Colonic mucosa (tissue), 4 donors: ENCODE results near the gene NRGN. TPM values are rescaled to one million over a fixed set of nuclear protein-coding genes. Genes with fewer than 3 reads are reported as not detected.
"Not testable (repeated sequence)": the region's sequence is repeated elsewhere in the genome, so short reads cannot be mapped to it uniquely, and the experiment has no call there.

Experiments used
- DNase-seq: peaks from one replicate; pipeline ENCODE4 v3.0.0-alpha.2; 2020
- H3K27ac ChIP-seq: fragments of 200-600 bp; one replicate; pipeline ENCODE4 v1.8.0; 2021
- H3K27me3 ChIP-seq: fragments of 200-600 bp; one replicate; pipeline ENCODE4 v1.8.0; 2021
- H3K36me3 ChIP-seq: fragments of 200-600 bp; one replicate; pipeline ENCODE4 v1.8.0; 2021
- H3K4me1 ChIP-seq: fragments of 200-600 bp; one replicate; pipeline ENCODE4 v1.8.0; 2021; ENCODE audit warnings: mild to moderate bottlenecking
- H3K4me3 ChIP-seq: fragments of 200-600 bp; one replicate; pipeline ENCODE4 v1.8.0; 2021
- H3K9ac ChIP-seq, 2 donors: one replicate each; pipeline ENCODE4 v1.7.0; 2013; ENCODE audit warnings: control low read depth in 2 of 2, low read depth in 2 of 2, low read length in 2 of 2
- H3K9me3 ChIP-seq: fragments of 200-600 bp; one replicate; pipeline ENCODE4 v1.8.0; 2021
- intact Hi-C: fragments of 100-400 bp; cut with DNase I; formaldehyde crosslinking; loops from one replicate; pipeline ENCODE4 v1.14.1; 2022
- total RNA-seq, 2 donors: library from RNA; stranded (reverse); fragmentation: NEBNext Ultra II Directional in 1 of 2; extraction: Animal tissue kit (Norgen Biotek cat#: 25700) in 1 of 2; gene quantifications; one replicate each; pipeline ENCODE4 v1.2.1, GENCODE V29; 2021
- TF ChIP-seq, protein P1 (sequence below): fragments of 200-600 bp; IDR thresholded peaks from one replicate; pipeline ENCODE4 v1.8.0; 2022; ENCODE audit warnings: antibody characterized with exemption, mild to moderate bottlenecking
- donor health status: healthy.
- donor health status: DM: no; HTN: no; CAD: no.
- donor health status: DM: no; HTN: no; CAD: no.

The NRGN gene
- total RNA-seq, 2 donors from 2014 or later = 3.1 to 11.1 TPM

DNA sequence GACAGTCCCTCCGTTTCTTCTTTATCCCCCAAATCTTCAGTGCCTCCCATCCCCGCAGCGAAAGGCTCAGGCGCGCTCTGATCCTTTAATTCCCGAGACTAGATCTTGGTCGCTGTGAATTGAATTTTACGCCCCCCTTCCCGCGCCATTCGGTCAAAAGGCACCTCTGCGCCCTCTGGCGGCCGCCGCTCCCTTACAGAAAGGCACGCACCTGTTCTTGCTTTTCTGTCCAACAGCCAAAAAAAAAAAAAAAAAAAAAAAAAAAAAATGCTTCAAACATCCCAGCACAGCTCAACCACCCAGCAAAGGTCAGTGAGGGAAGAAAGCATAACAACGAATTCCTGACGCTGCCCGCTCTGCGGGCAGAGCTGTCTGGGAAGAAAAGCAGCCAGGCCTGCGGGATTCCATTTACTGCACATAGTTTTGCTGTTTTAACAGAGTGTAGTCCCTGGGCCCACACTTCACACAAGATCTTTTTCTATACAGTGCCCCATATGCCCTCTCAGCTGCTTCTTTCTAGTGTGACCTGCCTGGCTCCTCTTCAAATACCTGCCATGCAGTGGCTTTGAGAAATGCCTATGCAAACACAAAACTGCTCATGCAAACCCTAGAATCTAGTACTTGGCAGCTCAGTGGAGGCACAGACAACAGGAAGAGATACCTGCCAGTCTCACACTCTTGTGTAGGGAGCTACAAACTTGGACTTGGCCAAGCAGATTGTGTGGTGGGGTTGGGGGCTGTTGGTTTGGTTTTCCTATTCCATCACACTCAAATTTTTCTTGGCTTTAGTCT is 23.6 kb downstream of the NRGN start:
- peaks cover 7% of the 10 kb centered on the region for H3K4me1 ChIP-seq
- peak overlapping the region; percentile 59 for H3K4me3 ChIP-seq
- TF ChIP-seq, protein P1, sequence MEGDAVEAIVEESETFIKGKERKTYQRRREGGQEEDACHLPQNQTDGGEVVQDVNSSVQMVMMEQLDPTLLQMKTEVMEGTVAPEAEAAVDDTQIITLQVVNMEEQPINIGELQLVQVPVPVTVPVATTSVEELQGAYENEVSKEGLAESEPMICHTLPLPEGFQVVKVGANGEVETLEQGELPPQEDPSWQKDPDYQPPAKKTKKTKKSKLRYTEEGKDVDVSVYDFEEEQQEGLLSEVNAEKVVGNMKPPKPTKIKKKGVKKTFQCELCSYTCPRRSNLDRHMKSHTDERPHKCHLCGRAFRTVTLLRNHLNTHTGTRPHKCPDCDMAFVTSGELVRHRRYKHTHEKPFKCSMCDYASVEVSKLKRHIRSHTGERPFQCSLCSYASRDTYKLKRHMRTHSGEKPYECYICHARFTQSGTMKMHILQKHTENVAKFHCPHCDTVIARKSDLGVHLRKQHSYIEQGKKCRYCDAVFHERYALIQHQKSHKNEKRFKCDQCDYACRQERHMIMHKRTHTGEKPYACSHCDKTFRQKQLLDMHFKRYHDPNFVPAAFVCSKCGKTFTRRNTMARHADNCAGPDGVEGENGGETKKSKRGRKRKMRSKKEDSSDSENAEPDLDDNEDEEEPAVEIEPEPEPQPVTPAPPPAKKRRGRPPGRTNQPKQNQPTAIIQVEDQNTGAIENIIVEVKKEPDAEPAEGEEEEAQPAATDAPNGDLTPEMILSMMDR = peak; percentile 80
- peak overlapping the region; percentile 77 for H3K27ac ChIP-seq
- peak; percentile 94 for DNase-seq
- H3K36me3 ChIP-seq = no peaks in the 10 kb centered on the region
- H3K9me3 ChIP-seq = no peaks in the 10 kb centered on the region
- intact Hi-C loops = loop anchor here (2.0 to 10.0 kb wide), 2 partner anchors 71 to 95 kb away; no protein-coding TSS in a partner anchor
- H3K27me3 ChIP-seq = peaks cover 19% of the 10 kb centered on the region
- H3K9ac ChIP-seq = peak overlapping the region; percentile 64 to 90

DNA sequence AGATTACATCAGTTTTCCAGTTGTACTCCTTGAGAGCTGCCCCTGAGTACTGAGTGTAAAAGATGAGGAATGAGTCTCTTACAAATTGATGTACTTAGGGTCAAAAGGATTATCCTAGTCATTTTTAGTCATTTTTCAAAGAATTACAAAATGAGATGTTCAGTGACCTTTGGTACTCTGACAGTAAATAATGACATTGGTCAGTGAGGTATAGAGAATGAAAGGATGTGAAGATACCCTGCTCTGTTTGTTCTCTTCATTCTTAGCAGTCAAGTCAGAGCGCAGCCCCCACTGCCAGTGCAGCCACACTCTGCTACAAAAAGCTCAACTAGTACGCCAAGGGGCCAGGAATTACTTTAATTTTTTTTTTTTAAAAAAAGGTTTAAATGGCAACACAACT is 26.4 kb downstream of the NRGN start:
- Histone ChIP-seq H3K4me1 (no peaks in the 10 kb centered on the region), H3K36me3 (no peaks in the 10 kb centered on the region), H3K27ac (no peak overlapping the region), H3K27me3 (no peaks in the 10 kb centered on the region), H3K9me3 (no peaks in the 10 kb centered on the region), H3K9ac (no peak overlapping the region), H3K4me3 (no peak overlapping the region)
- TF ChIP-seq, protein P1 = no peak
- DNase-seq = no peak
- intact Hi-C loops = loop anchor here (10.0 kb wide), 1 partner anchor 69 kb away; no protein-coding TSS in a partner anchor

DNA sequence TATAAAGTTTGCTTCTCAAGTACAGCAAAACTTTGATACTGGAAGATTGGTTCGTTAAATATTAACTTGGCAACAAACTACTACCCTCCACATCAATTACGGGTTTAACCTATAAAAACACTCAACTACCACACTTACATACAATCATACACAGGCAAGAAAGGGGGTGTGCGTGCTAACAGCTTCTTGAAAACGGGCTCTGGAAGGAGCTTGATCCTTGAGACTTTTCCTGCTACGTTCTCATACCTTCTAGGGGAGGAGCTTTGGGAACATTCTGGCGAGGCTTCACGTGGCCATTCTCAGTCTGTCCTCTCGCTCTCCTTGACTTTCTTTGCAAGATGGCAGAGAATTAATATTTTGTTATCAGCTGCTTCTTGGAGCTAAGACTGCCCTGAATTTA is 29.2 kb downstream of the NRGN start:
- peak overlapping the region; percentile 13 for H3K27ac ChIP-seq
- intact Hi-C loops = loop anchor here (10.0 kb wide), 1 partner anchor 66 kb away; no protein-coding TSS in a partner anchor

DNA sequence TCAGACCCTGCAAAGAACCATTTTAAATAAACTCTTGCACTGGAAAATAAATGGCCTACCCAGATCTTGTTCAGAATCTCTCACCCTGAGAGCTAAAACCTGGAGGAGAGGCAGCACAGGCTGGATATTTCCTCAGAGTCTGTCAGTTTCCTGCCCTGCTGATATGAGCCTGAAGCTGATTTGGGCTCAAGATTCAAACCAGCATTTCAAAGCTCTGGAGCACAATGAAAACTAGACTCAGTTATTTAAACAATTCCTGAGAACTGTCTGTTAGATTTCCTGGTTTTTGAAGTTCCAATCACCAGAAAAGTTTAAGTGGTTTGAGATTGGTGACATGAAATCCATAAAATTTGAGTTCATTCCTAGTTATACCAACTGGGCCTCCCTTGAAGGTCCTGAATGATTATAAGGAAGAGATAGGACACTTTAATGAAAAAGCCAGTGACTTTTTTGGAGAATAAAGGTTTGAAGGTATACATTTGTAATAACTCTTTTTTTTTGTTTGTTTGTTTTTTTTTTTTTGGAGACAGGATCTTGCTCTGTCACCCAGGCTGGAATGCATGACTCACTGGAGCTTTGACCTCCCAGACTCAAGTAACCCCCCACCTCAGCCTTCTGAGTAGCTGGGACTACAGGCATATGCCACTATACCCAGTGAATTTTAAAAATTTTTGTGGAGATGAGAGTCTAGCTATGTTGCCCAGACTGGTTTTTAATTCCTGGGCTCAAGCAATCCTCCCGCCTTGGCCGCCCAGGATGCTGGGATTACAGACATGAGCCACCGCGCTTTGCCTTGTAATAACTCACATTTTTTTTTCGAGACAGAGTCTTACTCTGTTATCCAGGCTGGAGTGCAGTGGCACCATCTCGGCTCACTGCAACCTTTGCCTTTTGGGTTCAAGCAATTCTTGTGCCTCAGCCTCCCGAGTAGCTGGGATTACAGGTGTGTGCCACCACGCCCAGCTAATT is 30.3 kb downstream of the NRGN start:
- Histone ChIP-seq H3K27ac (peak overlapping the region; percentile 13), H3K27me3 (no peaks in the 10 kb centered on the region), H3K9ac (no peak overlapping the region), H3K4me3 (no peak overlapping the region), H3K36me3 (no peaks in the 10 kb centered on the region), H3K4me1 (no peaks in the 10 kb centered on the region), H3K9me3 (no peaks in the 10 kb centered on the region)
- DNase-seq = no peak
- TF ChIP-seq, protein P1 = no peak
- intact Hi-C loops = loop anchor here (10.0 kb wide), 1 partner anchor 65 kb away; no protein-coding TSS in a partner anchor

More for the DNA sequence above, 29.2 kb downstream of the NRGN start:
- peak; percentile 74 for DNase-seq
- no peaks in the 10 kb centered on the region for H3K9me3 ChIP-seq
- H3K36me3 ChIP-seq = no peaks in the 10 kb centered on the region
- TF ChIP-seq, protein P1 = no peak
- H3K4me3 ChIP-seq = no peak overlapping the region
- H3K27me3 ChIP-seq = no peaks in the 10 kb centered on the region
- no peaks in the 10 kb centered on the region for H3K4me1 ChIP-seq
- peak overlapping the region in 1 of 2 donors; percentile 43 for H3K9ac ChIP-seq

DNA sequence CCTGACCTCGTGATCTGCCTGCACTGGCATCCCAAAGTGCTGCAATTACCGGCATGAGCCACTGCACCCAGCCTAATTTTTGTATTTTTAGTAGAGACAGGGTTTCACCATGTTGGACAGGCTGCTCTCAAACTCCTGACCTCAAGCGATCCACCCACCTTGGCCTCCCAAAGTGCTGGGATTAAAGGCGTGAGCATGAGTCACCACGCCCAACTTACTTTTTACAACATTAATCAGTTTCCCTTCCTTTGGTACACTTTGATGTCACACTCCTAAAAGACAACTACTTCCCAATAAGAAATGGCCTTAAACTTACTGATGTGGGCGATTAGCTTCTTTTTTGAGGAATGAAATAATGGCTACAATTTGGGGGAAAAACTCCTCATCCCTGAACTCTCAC is 31.2 kb downstream of the NRGN start:
- H3K36me3 ChIP-seq, DNase-seq, H3K9me3 ChIP-seq, H3K4me3 ChIP-seq, H3K27ac ChIP-seq, H3K9ac ChIP-seq, H3K4me1 ChIP-seq, H3K27me3 ChIP-seq, intact Hi-C loops: not testable (repeated sequence)
